IPS DF 4.7 (cell line): ENCODE measurements around the gene ZNF277.
"Not testable (repeated sequence)": the region's sequence is repeated elsewhere in the genome, so short reads cannot be mapped to it uniquely, and the experiment has no call there.

Source experiments
- DNase-seq: peaks from one replicate; pipeline ENCODE4 v3.0.0-alpha.2; 2013; ENCODE audit warnings: low spot score; ENCODE audit errors: extremely low read depth

ZNF277 gene

DNA sequence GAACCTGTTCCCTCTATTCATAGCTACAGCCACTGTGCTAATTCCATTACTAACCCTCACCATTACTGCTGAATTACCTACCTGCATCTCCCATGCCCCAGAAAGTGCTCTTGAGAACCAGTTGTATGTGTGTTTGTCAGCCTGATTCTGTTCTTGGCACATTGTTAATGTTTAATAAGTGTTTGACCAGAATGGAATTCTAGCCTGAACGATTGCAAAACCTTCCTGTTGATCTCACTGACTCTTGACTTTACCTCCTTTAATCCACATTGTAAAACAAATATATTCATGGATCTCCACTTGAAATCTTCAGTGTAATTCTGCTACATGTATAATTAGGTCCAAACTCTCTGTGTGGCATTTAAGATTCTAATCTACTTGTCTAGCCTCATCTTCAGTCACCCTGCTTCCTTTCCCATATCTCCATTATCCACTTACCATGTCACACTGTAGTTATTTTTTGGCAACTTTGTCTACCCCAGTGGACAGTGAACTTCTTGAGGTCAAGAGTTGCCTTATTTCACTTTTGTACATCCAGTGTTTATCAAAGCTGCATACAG lies 4.9 kb downstream of the ZNF277 start:
- no peak for DNase-seq

DNA sequence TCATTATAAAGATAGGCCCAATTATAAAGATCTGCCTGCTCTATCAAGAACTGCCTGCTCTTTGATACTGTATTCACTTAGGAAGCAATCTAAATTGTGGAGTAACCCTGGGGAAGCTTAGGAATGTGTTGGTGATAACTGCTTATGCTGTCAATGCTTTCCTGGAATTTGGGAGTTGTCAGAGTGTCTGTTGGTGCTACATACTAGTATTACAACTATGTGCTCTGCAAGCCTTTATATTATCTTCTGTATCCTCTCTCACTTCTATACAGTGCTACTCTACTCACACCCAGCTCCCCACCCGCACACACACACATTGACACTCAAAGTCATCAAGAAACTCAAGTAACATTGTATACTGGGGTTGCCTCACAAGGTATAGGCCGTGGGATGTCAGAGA lies 6.1 kb downstream of the ZNF277 start:
- no peak for DNase-seq

DNA sequence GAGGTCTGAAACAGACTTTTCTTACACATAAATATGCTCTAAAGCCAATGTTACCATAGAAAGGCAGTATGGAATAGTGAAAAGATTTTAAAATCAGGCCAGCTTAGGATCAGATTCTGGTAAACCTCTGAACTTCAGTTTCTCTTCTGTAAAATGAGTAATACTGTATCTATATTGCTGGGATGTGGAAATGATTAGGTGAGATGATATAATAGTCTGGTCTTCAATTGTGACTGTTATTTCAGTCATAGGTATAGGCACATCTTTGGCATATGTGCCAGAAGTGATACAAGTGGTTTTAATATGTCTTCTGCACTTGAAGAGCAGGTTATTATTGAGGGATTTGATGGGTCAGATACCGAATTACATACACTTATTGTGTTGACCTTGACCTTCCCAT lies 7.2 kb downstream of the ZNF277 start:
- DNase-seq, result no peak

DNA sequence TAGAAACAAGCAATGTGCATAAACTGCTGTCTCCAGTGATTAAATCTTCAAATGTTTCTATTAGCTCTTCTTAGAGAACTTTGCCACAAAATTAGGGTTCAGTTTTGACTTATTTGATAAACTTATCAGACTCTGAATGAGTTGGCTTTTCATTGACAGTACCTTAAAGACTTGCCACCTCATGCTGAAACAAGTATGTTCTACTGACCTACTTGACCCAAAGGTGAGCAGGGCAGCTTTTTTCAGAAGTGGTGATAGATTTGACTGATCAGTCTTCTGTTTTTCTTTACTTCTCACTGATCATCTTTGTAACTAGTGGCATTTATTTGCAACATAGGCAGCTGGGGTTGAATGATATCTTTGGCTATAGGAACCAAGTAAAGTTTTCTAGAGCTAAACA lies 7.8 kb downstream of the ZNF277 start:
- no peak for DNase-seq

DNA sequence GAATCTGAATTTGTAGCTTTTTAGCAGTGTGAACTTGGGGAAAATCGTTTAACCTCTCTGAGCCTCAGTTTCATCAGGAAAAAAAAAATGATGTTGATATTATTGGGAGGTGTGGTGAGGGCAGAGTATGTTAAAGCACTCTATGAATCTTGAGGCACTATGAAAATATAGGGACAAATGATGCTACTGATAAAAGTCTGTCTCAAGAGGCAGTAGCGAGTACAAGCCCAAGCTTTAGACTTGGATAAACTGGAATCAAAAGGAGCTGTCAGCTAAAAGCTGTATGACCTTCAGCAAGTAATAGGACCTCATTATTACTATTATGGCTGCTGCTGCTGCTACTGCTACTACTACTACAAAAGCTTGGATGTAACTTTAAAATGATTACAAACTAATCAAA lies 8.4 kb downstream of the ZNF277 start:
- no peak for DNase-seq

DNA sequence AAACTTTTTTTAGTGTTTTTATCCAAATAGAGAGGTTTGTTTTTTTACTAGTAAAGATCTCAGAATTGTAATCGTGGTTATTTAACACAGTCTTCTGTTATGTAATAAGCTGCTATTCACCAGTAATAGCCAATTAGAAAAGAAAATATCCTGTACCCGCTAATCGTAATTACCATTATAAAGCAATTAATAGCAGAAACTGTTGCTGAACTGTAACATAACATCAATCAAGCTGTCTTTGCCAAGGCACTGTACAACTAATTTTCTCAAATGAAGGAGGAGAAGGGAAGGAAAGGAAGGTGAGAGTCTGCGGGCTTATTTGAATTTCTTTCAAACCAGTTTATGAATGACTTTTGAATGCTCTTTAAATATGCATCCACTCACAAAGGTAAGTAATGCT lies 9.3 kb downstream of the ZNF277 start:
- no peak for DNase-seq

DNA sequence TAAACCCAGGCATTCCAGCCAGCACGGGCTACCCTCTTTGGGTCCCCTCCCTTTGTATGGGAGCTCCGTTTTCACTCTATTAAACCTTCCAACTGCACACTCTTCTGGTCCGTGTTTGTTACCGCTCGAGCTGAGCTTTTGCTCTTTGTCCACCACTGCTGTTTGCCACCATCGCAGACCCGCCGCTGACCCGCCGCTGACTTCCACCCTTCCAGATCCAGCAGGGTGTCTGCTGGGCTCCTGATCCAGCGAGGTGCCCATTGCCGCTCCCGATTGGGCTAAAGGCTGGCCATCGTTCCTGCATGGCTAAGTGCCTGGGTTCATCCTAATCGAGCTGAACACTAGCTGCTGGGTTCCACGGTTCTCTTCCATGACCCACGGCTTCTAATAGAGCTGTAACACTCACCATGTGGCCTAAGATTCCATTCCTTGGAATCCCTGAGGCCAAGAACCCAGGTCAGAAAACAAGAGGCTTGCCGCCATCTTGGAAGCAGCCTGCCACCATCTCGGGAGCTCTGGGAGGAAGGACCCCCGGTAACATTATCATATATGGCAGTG lies 14.5 kb downstream of the ZNF277 start:
- no peak for DNase-seq

DNA sequence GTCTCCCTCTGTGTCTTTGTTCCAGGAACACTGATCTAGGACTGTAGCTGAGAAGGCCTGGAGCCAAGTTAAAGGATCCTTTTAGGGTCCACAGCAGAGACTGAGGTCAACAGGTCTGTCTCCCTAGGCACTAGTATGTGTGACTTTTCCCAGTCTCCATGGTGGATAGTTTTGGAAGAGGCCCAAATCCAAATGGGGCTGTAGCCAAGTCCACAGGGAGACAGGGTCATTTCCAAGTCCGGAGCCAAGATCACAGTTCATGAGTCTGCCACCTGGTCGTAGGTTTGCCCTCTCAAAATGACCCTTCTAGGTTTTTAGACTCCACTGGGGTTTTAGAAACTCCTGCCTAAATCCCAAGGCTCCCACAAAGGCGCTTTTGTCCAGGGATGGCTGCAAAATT lies 16.8 kb downstream of the ZNF277 start:
- no peak for DNase-seq

DNA sequence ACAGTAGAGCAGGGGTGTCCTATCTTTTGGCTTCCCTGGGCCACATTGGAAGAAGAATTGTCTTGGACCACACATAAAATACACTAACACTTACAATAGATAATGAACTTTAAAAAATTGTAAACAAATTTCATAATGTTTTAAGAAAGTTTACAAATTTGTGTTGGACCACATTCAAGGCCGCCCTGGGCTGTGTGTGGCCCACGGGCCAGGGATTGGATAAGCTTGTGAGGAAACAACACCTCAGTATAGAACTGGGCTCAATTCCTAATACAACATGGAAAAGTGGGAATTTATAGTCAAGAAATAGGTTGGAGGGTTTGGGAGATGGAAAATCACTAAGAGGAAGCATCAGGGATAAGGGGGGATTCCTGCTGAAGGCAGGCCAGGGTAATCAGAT lies 17.7 kb downstream of the ZNF277 start:
- no peak for DNase-seq

DNA sequence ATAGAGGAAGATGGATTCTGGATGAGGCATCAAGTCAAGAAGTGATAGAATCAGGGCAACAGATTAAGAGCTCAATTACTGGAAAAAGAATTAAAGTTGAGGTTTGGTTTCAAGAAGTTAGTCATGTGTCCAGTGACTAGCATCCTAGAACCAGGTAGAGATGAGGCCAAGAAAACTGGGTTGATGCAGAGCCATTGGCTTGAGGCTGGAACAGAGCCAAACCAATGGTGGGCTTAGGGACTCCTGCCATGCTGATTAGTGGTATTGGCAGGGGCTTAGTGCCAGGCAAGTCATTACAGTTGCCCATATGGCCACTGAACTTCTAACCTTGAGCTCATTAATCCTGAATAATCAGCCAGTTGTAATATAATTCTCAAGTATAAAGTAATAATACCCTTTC lies 18.5 kb downstream of the ZNF277 start:
- no peak for DNase-seq

DNA sequence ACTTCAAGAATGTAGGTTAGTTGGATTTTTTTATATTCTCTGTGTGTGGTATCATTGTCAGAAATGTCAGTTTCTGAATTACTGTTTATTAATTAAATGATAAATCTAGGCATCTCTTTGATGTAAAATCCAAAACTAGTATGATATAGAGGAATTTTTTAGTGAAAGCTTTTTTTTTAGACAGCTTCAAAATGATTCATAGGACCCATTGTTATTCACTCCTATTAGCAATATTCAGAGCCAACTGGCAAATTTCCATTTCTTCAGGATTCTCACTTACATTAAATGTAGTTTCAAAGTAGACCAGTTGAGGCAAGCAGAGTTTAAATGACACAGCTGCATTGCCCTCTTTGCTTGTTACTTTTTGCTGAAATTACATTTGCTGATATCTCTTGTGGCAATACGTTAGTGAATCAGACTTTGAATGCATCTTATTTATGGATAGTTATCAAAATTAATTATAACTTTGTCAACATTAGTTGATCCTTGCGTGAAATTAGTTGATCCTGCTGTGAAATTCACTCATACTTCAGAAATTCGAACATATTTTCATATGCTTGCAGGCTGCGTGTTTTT lies 20.3 kb downstream of the ZNF277 start:
- DNase-seq, result no peak

DNA sequence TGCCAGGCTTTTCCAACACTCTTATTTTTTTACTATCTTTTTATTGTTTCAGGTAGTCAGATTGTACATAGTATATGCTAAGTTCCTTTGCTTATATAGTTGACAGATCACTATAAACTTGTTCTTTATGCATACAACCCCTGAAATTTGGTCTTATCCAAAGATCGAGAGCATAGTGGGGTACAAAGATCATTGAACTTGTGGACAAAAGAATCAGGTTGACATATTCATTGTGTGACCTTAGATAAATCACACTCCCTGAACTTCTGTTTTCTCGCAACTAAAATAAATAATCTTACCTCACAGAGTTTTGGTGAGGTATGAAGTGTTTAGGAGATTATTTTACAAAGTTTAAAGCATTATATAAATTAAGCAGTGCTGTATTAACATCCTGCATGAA lies 22.1 kb downstream of the ZNF277 start:
- no peak for DNase-seq

DNA sequence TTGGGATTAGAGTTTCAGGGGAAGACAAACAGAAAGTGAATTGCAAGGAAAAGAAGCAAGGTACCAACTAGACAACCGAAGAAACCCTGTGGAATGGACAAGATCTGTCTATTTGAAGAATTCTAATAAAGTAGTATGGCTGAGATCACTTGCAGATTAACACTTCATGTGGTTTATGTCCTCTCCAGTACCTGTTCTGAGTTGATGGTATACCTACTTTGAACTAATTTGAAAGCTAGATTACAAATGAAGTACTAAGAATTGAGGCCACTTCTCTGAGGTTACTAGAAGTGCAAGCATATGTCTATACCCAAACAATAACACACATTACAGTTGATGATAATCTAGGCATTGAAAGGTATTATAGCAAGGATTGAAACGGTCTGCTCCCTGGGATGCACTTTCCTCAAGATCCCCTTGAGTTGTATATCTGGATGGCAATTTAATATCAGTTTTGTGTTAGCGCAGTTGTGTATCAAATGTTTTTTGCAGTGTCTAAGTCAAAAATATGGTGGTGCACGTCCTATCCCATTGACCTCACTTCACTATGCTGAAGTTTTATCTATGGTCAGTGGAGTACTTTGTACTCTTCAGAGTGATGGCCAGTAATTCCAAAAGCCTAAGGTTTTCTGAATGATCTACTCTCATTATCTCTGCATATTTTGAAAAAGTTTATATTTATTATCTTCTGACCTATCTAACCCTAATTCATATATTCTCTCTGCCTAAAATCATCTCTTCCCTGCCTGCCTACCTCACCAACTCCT lies 25.9 kb downstream of the ZNF277 start:
- no peak for DNase-seq

DNA sequence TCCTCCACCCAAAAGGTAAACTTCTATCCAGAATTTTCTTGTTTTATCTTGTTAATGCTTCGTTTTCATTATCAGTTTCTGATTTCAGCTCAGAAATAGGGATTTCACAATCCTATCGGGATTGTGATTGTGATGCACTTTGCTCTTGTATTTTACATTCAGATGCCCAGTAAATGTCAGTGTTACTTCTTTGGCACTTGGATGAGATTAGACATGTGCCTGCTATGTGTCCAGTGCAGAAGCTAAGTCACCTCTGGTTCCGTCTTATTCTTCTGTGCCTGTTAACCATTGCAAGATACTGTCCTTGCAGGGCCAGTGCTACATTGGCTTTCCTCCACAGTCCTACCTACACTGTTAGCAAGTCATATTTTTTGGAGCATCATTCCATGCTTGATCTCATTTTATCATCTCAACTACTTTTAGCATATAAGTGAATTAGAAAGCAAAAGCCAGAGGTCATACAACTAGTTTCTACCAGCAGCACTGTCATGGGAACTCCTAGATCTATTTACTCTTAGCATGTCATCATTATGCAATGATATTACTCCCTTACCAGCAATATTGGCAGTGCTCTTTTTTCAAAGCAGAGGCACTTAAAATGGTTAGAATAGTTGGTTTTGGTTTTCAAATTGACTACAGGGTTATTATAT lies 26.7 kb downstream of the ZNF277 start:
- no peak for DNase-seq

DNA sequence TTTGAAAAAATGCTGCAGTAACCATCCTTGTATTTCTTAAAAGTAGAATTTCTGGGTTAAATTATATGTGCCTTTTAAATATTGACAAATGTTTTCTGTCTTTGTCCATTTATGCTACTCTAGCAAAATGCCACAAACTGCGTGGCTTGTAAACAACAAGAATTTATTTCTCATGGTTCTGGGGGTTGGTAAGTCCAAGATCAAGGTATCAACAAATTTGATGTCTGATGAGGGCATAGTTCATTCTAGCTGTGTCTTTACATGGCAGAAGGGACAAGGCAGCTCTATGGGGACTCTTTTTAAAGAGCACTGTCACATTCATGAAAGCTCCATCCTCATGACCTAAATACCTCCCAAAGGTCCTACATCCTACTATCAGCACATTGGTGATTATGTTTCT lies 27.7 kb downstream of the ZNF277 start:
- no peak for DNase-seq

DNA sequence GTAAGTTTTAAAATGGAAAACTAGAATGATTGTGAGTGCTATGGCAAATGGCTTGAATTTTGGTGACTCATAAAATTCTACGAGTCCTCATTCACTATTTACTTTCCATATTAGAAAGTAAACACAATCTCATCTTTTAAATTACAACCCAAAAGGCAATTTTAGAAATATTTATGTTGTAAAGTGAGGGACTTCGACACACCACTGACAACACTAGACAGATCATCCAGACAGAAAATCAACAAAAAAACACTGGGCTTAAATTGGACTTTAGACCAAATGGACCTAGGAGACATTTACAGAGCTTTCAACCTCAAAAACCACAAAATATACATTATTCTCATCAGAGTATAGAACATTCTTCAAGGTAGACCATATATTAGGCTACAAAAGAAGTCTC lies 30.1 kb downstream of the ZNF277 start:
- DNase-seq, result no peak

DNA sequence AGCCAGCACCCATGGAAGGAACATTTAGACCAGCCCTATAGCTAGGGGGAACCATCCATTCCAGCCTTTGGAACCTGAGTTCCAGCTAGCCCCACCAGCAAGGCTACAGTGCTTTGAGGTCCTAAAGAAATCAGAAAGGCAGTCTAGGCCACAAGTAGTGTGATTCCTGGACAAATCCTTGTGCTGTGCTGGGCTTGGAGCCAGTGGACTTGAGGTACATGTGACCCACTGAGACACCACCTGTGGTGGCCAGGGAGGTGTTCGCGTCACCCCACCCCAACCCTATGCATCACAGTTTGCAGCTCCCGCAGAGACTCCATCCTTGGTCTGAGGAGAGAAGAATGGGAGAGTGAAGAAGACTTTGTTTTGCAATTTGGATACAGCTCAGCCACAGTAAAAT lies 31.8 kb downstream of the ZNF277 start:
- DNase-seq, result no peak

DNA sequence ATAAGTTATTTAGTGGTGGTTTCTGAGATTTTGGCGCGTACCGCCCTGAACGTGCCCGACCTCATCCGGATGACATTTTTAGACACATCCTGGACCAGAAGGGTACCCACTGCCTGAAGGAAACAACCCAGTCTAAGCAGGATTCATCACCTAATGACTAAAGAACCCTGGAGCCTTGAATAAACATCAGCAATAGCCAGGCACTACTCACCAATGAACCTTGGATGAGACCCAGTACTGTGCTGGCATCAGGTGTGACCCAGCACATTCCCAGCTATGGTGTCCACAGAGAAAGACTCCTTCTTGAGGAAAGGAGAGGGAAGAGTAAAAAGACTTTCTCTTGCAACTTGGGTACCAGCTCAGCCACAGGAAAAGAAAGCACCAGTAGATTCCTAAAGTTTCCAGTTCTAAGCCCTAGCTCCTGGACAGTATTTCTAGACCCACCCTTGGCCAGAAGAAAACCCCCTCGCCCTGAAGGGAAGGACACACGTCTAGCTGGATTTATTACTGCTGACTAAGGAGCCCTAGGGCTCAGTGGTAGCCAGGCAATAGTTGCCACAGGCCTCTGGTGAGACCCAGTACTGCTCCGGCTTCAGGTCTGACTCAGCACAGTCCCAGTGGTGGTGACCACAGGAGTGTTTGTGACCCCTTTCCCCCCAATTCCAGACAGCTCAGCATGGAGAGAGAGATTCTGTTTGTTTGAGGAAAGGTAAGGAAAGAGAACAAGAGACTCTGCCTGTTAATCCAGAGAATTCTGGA lies 32.5 kb downstream of the ZNF277 start:
- no peak for DNase-seq

DNA sequence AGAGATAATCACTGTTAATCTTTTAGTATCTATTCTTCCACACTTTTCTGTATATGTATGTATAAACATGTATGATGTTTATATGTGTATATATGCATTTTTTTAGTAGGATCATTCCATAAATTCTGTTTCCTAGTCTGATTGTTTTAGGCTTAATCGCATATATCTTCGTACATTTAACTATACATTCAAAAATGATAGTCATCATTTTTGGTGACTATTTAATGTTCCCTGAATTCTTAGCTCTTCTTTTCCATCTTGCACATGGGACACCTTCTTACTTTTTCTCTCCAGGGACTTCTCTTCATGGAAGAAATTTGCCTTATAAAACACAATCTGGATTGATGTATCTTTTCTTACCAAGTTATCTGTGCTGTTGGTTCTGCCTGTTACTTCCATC lies 42.1 kb downstream of the ZNF277 start:
- DNase-seq, result no peak

DNA sequence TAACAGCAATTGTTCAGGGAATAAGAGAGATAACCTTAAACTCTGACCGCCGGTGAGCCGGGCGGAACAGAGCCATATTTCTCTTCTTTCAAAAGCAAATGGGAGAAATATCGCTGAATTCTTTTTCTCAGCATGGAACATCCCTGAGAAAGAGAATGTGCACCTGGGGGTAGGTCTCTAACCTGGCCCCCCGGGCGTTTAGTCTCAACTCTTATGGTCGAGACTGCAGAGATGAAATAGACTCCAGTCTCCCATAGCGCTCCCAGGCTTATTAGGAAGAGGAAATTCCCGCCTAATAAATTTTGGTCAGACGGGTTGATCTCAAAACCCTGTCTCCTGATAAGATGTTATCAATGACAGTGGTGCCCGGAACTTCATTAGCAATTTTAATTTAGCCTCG lies 43.5 kb downstream of the ZNF277 start:
- DNase-seq, result not testable (repeated sequence)

DNA sequence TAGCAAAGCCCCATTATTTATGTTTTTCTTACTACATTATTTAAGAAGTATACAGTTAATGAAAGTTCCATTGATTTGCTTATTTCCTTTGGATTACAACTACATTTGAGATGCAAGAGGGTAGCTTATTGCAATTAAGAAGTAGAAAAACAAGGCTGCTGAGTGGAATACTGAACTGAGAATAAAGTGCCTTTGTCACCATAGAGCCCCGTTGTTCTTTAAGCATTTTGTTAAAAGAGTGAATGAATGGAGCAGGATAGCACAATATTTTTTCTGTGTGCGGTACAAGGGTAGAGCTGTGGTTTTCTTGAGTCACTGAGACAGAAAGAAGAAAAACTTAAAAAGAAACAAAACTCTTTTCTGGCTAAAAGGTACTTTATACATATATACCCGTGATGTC lies 45.6 kb downstream of the ZNF277 start:
- DNase-seq, result no peak

DNA sequence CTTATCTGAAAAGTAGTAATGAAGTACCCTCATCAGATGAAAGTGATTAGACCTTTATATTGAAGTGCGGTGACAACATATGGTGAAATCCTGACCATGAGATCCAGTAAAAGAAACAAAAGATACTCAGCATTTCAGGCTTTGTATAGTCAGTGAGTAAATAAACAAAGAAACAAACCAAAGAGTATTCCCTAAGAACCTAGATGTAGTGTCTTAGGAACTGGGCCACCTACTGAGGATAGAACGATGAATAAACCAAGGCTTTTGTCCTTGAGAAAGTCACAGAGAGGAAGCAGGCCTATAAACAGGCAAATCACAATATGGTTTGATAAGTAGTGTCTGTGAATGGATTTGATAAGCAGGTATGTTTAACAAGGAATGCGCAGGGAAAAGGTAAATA lies 46.2 kb downstream of the ZNF277 start:
- DNase-seq, result no peak
